Pulmonary artery endothelial cell (primary cell): ENCODE results near the gene SHMT2. TPM values are rescaled to one million over a fixed set of nuclear protein-coding genes. Genes with fewer than 3 reads are reported as not detected.
A peak's percentile ranks its signal among the peaks of the same experiment; 100 is the strongest.

Source experiments
- DNase-seq: peaks from one replicate; pipeline ENCODE4 v3.0.0-alpha.2; 2011; ENCODE audit warnings: low read depth, low spot score
- total RNA-seq: library from RNA; depleted of rRNA; stranded (reverse); fragments of >200 nt; gene quantifications from 2 replicates; pipeline ENCODE4 v1.2.3, GENCODE V29; 2014

The SHMT2 gene
- 247 and 270 TPM in 2 replicates for total RNA-seq

GRCh38 chr12:57229634-57230380, at the start of gene SHMT2:
Gene SHMT2, plus strand, starts transcription at chr12:57229711. Its CDS starts 68 bp downstream, at chr12:57229779.
- peak; percentile 78 for DNase-seq

- no peak for DNase-seq
Measured at GRCh38 chr12:57180321-57180989, 49.1 kb upstream of the SHMT2 start.

DNA sequence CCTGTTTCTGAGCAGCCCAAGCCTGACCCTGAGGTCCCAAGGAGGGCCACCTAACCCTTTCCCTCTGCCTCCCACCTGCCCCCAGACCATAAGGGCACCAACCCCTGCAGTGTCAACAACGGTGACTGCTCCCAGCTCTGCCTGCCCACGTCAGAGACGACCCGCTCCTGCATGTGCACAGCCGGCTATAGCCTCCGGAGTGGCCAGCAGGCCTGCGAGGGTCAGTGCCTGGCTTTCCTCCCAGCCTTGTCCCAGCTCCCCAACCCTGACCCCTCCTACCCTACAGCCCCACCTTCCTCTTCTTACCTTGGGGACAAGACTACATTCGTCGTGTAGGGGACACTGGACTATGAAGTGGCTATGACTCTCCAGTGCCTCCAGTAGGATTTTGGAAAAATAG, 48.4 kb upstream of the SHMT2 start:
- no peak for DNase-seq

DNA sequence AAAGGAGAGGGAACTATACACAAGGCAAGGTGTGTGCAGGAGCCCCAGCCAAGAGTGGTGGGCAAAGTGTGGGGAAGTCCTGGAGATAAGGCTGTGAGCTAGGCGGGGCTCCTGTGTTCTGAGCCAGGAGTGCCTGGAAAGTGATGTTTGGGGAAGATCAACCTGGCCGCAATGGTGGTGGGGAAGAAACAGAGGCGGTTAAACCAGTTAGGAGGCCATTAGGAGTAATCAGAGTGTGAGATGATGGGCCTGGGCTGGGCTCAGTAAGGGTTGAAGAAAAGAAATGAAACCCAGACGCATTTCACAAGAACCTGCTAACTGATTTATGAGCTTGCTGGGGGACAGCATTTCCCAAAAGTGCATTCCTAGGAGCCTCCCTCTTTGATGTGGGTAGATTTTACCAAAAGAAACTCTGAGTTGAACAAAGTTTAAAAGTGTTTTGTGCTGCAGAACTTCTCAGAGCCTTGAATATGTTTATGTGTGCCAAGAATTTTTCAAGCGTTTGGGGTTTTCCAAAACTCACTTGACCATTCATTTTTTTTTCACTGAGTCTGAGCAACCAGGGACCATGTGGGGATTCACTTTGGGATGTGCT, 47.9 kb upstream of the SHMT2 start:
- DNase-seq = no peak

GRCh38 chr12:57182918-57183575, 46.5 kb upstream of the SHMT2 start:
- DNase-seq = no peak

DNA sequence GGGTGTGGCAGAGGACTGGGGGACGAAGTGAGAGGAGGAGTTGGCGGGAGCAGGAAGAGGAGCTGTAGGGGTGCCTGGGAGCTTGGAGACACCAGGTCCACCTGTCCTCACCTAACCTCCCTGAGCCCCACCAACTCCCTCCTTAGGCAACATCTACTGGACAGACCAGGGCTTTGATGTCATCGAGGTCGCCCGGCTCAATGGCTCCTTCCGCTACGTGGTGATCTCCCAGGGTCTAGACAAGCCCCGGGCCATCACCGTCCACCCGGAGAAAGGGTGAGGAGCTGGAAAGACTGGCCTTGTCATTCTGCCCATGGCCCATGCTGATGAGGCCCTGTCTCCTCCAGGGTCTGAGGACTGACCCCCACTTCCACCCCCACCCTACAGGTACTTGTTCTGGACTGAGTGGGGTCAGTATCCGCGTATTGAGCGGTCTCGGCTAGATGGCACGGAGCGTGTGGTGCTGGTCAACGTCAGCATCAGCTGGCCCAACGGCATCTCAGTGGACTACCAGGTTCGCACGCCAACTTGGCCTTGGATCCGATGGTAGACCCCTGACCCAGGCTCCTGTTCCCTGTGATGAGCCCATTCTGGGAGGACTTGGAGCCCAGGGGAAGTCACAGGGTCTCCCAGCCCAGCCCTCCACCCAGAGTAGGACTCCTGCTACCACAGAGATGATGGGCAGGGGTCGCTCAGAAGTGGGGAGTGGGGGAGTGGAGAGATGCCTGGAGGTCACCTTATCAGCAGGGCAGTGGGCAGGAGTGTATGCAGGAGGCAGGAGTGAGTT, 45.4 kb upstream of the SHMT2 start:
- no peak for DNase-seq

GRCh38 chr12:57185403-57185802, 44.1 kb upstream of the SHMT2 start:
- DNase-seq = no peak

DNA sequence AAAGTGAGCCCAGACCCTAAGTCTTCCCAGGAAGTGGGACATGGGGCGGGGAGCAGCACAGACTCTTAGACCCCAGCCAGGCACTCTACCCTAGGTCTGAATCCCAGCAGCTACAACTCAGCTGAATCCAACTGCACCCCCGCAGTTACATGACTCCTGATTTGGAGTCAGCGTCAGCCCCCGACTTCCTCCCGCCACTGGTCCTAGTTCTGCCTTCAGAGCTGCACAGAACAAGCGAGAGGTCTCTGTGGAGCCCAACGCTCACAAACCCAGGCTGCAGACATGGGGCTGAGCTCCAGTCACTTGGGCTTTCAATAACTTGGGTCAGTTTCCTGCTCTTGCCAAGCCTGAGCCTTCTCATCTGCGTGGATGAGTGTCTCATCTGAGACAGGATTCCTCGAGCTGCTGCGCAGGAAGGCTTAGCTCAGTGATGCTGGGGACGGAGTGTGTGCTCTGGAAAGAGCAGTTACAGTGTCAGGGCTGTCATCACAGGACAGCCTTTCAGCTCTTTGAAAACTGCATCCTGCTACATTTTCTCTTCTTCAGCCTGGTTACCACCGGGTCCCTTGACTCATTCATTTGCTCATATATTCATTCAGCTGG, 43.5 kb upstream of the SHMT2 start:
- no peak for DNase-seq

- no peak for DNase-seq
Measured at GRCh38 chr12:57187222-57188089, 42.1 kb upstream of the SHMT2 start.

GRCh38 chr12:57188090-57188425, 41.5 kb upstream of the SHMT2 start:
- no peak for DNase-seq

DNA sequence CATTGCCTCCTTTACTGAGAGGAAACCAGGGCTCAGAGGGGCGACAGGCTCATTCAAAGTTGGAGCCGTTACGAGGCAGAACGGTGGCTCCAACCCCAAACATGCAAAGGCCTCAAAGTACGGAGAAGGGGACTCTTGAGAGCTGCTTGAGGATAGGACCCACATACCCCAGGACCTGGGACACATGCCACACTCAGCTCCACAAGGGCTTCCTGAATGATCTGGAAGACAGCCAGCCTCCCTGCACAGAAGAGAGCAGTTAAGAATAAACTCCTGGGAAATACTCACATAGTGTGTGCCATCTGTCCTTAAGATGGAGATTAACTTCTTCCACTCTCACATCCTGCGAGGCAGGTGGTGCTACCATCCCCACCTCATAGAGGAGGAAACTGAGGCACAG, 39.5 kb upstream of the SHMT2 start:
- no peak for DNase-seq

GRCh38 chr12:57190821-57191220, 38.7 kb upstream of the SHMT2 start:
- no peak for DNase-seq

GRCh38 chr12:57191410-57191809, 38.1 kb upstream of the SHMT2 start:
- no peak for DNase-seq

- DNase-seq = no peak
Measured at GRCh38 chr12:57192920-57193319, 36.6 kb upstream of the SHMT2 start.

- no peak for DNase-seq
Measured at GRCh38 chr12:57193706-57194245, 35.7 kb upstream of the SHMT2 start.

DNA sequence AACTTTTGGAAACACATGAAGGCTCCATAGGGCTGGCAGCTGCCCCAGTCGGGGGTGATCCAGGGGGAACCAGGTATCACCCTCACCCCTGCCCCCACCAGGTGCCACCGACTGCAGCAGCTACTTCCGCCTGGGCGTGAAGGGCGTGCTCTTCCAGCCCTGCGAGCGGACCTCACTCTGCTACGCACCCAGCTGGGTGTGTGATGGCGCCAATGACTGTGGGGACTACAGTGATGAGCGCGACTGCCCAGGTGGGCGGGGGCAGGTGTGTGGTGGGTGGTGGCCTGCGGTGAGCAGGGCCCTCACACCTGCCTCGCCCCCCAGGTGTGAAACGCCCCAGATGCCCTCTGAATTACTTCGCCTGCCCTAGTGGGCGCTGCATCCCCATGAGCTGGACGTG, 35.3 kb upstream of the SHMT2 start:
- no peak for DNase-seq

DNA sequence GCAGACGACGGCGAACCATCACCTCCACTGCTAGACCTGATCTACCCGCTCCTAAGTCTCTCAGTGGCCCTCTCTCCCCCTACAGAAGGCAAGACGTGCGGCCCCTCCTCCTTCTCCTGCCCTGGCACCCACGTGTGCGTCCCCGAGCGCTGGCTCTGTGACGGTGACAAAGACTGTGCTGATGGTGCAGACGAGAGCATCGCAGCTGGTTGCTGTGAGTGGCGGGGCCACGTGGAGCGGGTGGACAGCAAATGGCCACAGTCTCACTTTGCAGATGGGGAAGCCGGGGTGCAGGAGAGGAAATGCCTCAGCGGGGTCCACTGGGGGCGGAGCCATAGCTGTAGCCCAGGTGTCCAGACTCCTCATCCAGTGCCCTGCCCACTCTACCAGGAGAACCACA, 34.3 kb upstream of the SHMT2 start:
- DNase-seq = no peak

DNA sequence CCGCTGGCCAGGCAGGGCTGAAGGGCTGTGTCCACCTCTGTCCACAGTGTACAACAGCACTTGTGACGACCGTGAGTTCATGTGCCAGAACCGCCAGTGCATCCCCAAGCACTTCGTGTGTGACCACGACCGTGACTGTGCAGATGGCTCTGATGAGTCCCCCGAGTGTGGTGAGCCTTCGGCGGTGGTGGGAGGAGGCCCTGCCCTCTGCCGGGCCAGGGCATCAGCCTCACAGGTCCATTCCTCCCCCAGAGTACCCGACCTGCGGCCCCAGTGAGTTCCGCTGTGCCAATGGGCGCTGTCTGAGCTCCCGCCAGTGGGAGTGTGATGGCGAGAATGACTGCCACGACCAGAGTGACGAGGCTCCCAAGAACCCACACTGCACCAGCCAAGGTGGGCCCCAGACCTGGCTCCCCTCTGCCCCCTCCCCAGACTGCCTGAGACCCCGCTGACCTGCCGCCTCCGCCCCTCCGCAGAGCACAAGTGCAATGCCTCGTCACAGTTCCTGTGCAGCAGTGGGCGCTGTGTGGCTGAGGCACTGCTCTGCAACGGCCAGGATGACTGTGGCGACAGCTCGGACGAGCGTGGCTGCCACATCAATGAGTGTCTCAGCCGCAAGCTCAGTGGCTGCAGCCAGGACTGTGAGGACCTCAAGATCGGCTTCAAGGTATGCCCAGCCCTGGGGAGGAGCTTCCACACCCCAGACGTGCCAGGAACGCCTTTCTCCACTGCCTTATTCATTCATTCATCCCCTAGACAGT, 33.7 kb upstream of the SHMT2 start:
- no peak for DNase-seq

DNA sequence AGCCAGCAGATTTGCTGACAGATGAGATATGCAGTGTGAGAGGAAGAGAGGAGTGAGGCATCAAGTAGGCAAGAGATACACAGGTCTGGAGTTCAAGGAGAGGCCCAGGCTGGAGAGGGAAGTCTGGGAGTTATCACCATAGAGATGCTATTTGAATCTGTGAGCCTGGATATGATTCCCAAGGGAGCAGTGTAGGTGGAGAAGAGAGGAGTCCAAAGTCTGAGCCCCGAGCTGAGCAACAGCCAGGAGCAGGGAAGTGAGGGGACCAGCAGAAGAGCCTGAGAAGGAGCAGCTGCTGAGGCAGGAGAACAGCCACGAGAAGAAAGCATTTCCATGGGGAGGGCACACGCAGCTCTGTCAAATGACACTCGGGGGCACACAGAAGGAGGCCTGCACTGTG, 33.1 kb upstream of the SHMT2 start:
- DNase-seq = no peak
